OCI-LY3 (cell line): ENCODE measurements around the gene TDRD1.

Experiments
- H2AFZ ChIP-seq: fragments of 200-600, 300-600 bp; shearing (Covaris generic); 2 replicates; pipeline ENCODE4 v1.6.0; 2014; ENCODE audit warnings: antibody characterized with exemption, low read depth, low read length
- H3K27ac ChIP-seq: fragments of 200-600, 300-600 bp; sonication (generic); 2 replicates; pipeline ENCODE4 v1.5.1; 2014; ENCODE audit warnings: mild to moderate bottlenecking, low read length, moderate library complexity, mixed read lengths
- H3K27me3 ChIP-seq: fragments of 200-600, 300-600 bp; sonication (generic); 2 replicates; pipeline ENCODE4 v1.6.1; 2014; ENCODE audit warnings: low read depth, low read length, mixed read lengths
- H3K36me3 ChIP-seq: fragments of 200-600, 300-600 bp; sonication (generic); replicated peaks from 2 replicates; pipeline ENCODE3; 2014; ENCODE audit warnings: low read depth, low read length, mixed read lengths
- H3K4me1 ChIP-seq: fragments of 300-600, 200-600 bp; sonication (generic); 2 replicates; pipeline ENCODE4 v1.6.1; 2014; ENCODE audit warnings: low read length, mixed read lengths
- H3K4me2 ChIP-seq: fragments of 200-600, 300-600 bp; sonication (generic); 2 replicates; pipeline ENCODE4 v1.6.1; 2014; ENCODE audit warnings: low read length, mixed read lengths
- H3K4me3 ChIP-seq: fragments of 300-600, 200-600 bp; sonication (generic); 2 replicates; pipeline ENCODE4 v1.5.1; 2014; ENCODE audit warnings: antibody characterized with exemption, mild to moderate bottlenecking, low read length, moderate library complexity
- H3K79me2 ChIP-seq: fragments of 300-600, 200-600 bp; shearing (Covaris generic); 2 replicates; pipeline ENCODE4 v1.6.1; 2014; ENCODE audit warnings: mild to moderate bottlenecking, low read length, mixed read lengths
- H3K9ac ChIP-seq: fragments of 300-600, 200-600 bp; shearing (Covaris generic); 2 replicates; pipeline ENCODE4 v1.6.0; 2014; ENCODE audit warnings: mild to moderate bottlenecking, low read length, moderate library complexity
- H3K9me3 ChIP-seq: fragments of 200-600, 300-600 bp; shearing (Covaris generic); 2 replicates; pipeline ENCODE4 v1.6.1; 2014; ENCODE audit warnings: low read length, mixed read lengths; ENCODE audit not compliant: insufficient read depth
- H4K20me1 ChIP-seq: fragments of 200-600, 300-600 bp; sonication (generic); 2 replicates; pipeline ENCODE4 v1.6.1; 2016; ENCODE audit warnings: low read length, mixed read lengths; ENCODE audit not compliant: insufficient read depth
- CTCF ChIP-seq: fragments of 200-600, 300-600 bp; sonication (generic); IDR thresholded peaks from 2 replicates; pipeline ENCODE4 v1.5.1; 2014; ENCODE audit warnings: antibody characterized with exemption, low read length, low read depth
- EZH2phosphoT487 ChIP-seq: fragments of 200-600 bp; shearing (Covaris generic); IDR thresholded peaks from 2 replicates; pipeline ENCODE4 v1.6.1; 2018; ENCODE audit warnings: antibody characterized with exemption, mixed run types, low read depth

Gene TDRD1

GRCh38 chr10:114179148-114179547 is at the start of gene TDRD1:
TDRD1 (plus strand) TSS chr10:114179353; CDS start chr10:114187832, 8,479 bp downstream.
- no peak within 1 kb of the TSS for H3K4me2 ChIP-seq
- H3K27me3 ChIP-seq, result peaks cover 10% of the 10 kb centered on the region; the same call in 1 of the 2 replicates

GRCh38 chr10:114131094-114131493 is 48.1 kb upstream of the TDRD1 start:
- Histone ChIP-seq H3K9me3 (no peaks in the 10 kb centered on the region), H3K4me3 (no peak overlapping the region), H3K27ac (no peak overlapping the region), H3K4me2 (peak overlapping the region; percentile 36), H3K9ac (no peak overlapping the region), H2AFZ (no peak overlapping the region), H3K27me3 (no peaks in the 10 kb centered on the region), H4K20me1 (no peaks in the 10 kb centered on the region), H3K79me2 (no peaks in the 10 kb centered on the region), H3K36me3 (peaks cover 5% of the 10 kb centered on the region), H3K4me1 (peaks cover 8% of the 10 kb centered on the region)
- TF ChIP-seq CTCF (no peak), EZH2phosphoT487 (no peak)

More at GRCh38 chr10:114179148-114179547, at the start of gene TDRD1:
- Histone ChIP-seq H3K4me3 (no peak within 1 kb of the TSS), H2AFZ (no peak within 1 kb of the TSS), H3K9me3 (no peaks in the 10 kb centered on the region), H4K20me1 (no peaks in the 10 kb centered on the region), H3K27ac (no peak within 1 kb of the TSS), H3K36me3 (no peaks in the 10 kb centered on the region), H3K4me1 (peaks cover 3% of the 10 kb centered on the region; the same call in 1 of the 2 replicates), H3K9ac (no peak within 1 kb of the TSS), H3K79me2 (no peaks in the 10 kb centered on the region)
- TF ChIP-seq CTCF (no peak), EZH2phosphoT487 (no peak)

GRCh38 chr10:114135476-114135875 is 43.7 kb upstream of the TDRD1 start:
- H3K4me3 ChIP-seq, result no peak overlapping the region
- TF ChIP-seq CTCF, result no peak
- no peak for TF ChIP-seq EZH2phosphoT487
- H4K20me1 ChIP-seq, result no peaks in the 10 kb centered on the region
- no peak overlapping the region for H2AFZ ChIP-seq
- no peak overlapping the region for H3K4me2 ChIP-seq
- no peaks in the 10 kb centered on the region for H3K27me3 ChIP-seq
- H3K27ac ChIP-seq, result no peak overlapping the region
- no peaks in the 10 kb centered on the region for H3K36me3 ChIP-seq
- peaks cover 8% of the 10 kb centered on the region for H3K4me1 ChIP-seq
- no peaks in the 10 kb centered on the region for H3K9me3 ChIP-seq
- H3K9ac ChIP-seq, result no peak overlapping the region
- H3K79me2 ChIP-seq, result no peaks in the 10 kb centered on the region

- H4K20me1 ChIP-seq, result no peaks in the 10 kb centered on the region
- TF ChIP-seq CTCF, result no peak
- no peak for TF ChIP-seq EZH2phosphoT487
- no peaks in the 10 kb centered on the region for H3K36me3 ChIP-seq
- H3K4me2 ChIP-seq, result no peak overlapping the region
- no peaks in the 10 kb centered on the region for H3K9me3 ChIP-seq
- H3K27me3 ChIP-seq, result no peaks in the 10 kb centered on the region
- H2AFZ ChIP-seq, result no peak overlapping the region
- H3K4me1 ChIP-seq, result peaks cover 9% of the 10 kb centered on the region
- H3K79me2 ChIP-seq, result no peaks in the 10 kb centered on the region
- no peak overlapping the region for H3K9ac ChIP-seq
- no peak overlapping the region for H3K4me3 ChIP-seq
- H3K27ac ChIP-seq, result no peak overlapping the region
These were observed 40.6 kb upstream of the TDRD1 start for GRCh38 chr10:114138581-114138980.
